Astrocyte (in vitro differentiated cells and primary cell): ENCODE measurements around the gene TMC1.

Experiments
- CTCF ChIP-seq: IDR thresholded peaks from 2 replicates; pipeline ENCODE4 v1.5.1; 2011; ENCODE audit warnings: low read depth, mild to moderate bottlenecking, inconsistent platforms, low read length, moderate library complexity; ENCODE audit not compliant: insufficient read depth
- EZH2 ChIP-seq: IDR thresholded peaks from 2 replicates; pipeline ENCODE4 v1.6.1; 2012; ENCODE audit warnings: mild to moderate bottlenecking, low read length, inconsistent platforms; ENCODE audit not compliant: insufficient read depth

GRCh38 chr9:72684615-72685014, 163.2 kb downstream of the TMC1 start:
- TF ChIP-seq EZH2 (no peak), CTCF (no peak)
